ENCODE results near the gene SLC6A17.

Gene SLC6A17

GRCh38 chr1:110135246-110135645 is 15.0 kb upstream of the SLC6A17 start:
- no peak for DNase-seq (ENCODE audit: low read depth in 2 of 2)

GRCh38 chr1:110135666-110136065 is 14.6 kb upstream of the SLC6A17 start:
- no peak for DNase-seq (ENCODE audit: low read depth in 2 of 2)

- DNase-seq (ENCODE audit: low read depth in 2 of 2), result no peak
Measured at GRCh38 chr1:110136911-110137310, 13.4 kb upstream of the SLC6A17 start.

- no peak for DNase-seq (ENCODE audit: low read depth in 2 of 2)
Measured at GRCh38 chr1:110138956-110139355, 11.3 kb upstream of the SLC6A17 start.

- DNase-seq (ENCODE audit: low read depth in 2 of 2), result no peak
Measured at GRCh38 chr1:110144366-110144765, 5.9 kb upstream of the SLC6A17 start.

GRCh38 chr1:110148961-110149360 is 1.3 kb upstream of the SLC6A17 start:
- no peak for DNase-seq (ENCODE audit: low read depth in 2 of 2)

- no peak for DNase-seq (ENCODE audit: low read depth in 2 of 2)
Measured at GRCh38 chr1:110151175-110151669, 928 bp downstream of the SLC6A17 start.

GRCh38 chr1:110152133-110152785 is 2.0 kb downstream of the SLC6A17 start:
- no peak for DNase-seq (ENCODE audit: low read depth in 2 of 2)

- no peak for DNase-seq (ENCODE audit: low read depth in 2 of 2)
Measured at GRCh38 chr1:110153407-110153950, 3.2 kb downstream of the SLC6A17 start.

GRCh38 chr1:110155878-110156522 is 5.7 kb downstream of the SLC6A17 start:
- peak; percentile 17 to 23 for DNase-seq (ENCODE audit: low read depth in 2 of 2)

GRCh38 chr1:110158261-110158660 is 8.0 kb downstream of the SLC6A17 start:
- DNase-seq (ENCODE audit: low read depth in 2 of 2), result no peak

- DNase-seq (ENCODE audit: low read depth in 2 of 2), result no peak
Measured at GRCh38 chr1:110159168-110159567, 8.9 kb downstream of the SLC6A17 start.

- DNase-seq (ENCODE audit: low read depth in 2 of 2), result no peak
Measured at GRCh38 chr1:110160538-110161100, 10.3 kb downstream of the SLC6A17 start.

- DNase-seq (ENCODE audit: low read depth in 2 of 2), result no peak
Measured at GRCh38 chr1:110161165-110161564, 10.9 kb downstream of the SLC6A17 start.

- no peak for DNase-seq (ENCODE audit: low read depth in 2 of 2)
Measured at GRCh38 chr1:110161849-110162248, 11.6 kb downstream of the SLC6A17 start.

GRCh38 chr1:110163591-110163990 is 13.3 kb downstream of the SLC6A17 start:
- DNase-seq (ENCODE audit: low read depth in 2 of 2), result no peak

GRCh38 chr1:110164725-110165350 is 14.5 kb downstream of the SLC6A17 start:
- DNase-seq (ENCODE audit: low read depth in 2 of 2), result no peak

GRCh38 chr1:110165761-110166231 is 15.5 kb downstream of the SLC6A17 start:
- no peak for DNase-seq (ENCODE audit: low read depth in 2 of 2)

GRCh38 chr1:110166861-110167260 is 16.6 kb downstream of the SLC6A17 start:
- DNase-seq (ENCODE audit: low read depth in 2 of 2), result no peak

- DNase-seq (ENCODE audit: low read depth in 2 of 2), result no peak
Measured at GRCh38 chr1:110170766-110171733, 20.8 kb downstream of the SLC6A17 start.

GRCh38 chr1:110172001-110172400 is 21.7 kb downstream of the SLC6A17 start:
- no peak for DNase-seq (ENCODE audit: low read depth in 2 of 2)
